Erythroblast (primary cell): ENCODE data around the gene FOXP1.

Experiments
- GATA1 ChIP-seq: IDR thresholded peaks from 2 replicates; pipeline ENCODE4 v1.6.1; 2011; ENCODE audit warnings: low read depth, mild to moderate bottlenecking, control low read depth, low read length, moderate library complexity
- POLR2A ChIP-seq: IDR thresholded peaks from 2 replicates; pipeline ENCODE4 v1.6.1; 2011; ENCODE audit warnings: mild to moderate bottlenecking, low read length

DNA sequence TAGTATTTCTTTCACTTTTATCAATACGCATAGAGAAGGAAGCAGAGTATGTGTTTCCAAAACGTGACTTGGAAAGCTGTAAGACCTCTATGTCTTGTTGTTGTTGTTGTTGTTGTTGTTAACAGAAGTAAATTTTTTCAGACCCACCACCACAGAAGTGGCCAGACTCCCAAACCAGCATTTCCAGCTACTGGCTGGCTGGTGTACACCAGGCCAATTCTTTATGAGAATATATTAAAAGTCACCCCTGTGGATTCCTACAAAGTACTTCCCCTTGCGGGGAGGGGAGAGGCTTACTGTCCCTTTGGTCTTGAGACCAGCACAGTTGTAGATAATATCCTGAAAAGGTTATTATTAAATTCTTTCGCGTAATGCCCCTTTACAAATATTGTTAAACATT, 1.6 kb upstream of the FOXP1 start:
- TF ChIP-seq POLR2A: no peak
- TF ChIP-seq GATA1: no peak
